A549 (cell line): ENCODE results near the gene ADAM12. TPM values are rescaled to one million over a fixed set of nuclear protein-coding genes. Genes with fewer than 3 reads are reported as not detected.

Experiments
- ATAC-seq, 2 experiments: fragments of 200-7000 bp in 1 of 2; fragments of >200 bp in 1 of 2; cut with Nextera tagmentation in 1 of 2; cut with Tn5 transposase in 1 of 2; 3 replicates each; pipeline versions ENCODE4 v1.8.0 to v1.9.1; 2018 to 2020; ENCODE audit warnings: mild to moderate bottlenecking in 1 of 2, moderate library complexity in 1 of 2
- CTCF ChIA-PET: fragments of 300-600 bp; sonication (Branson Sonifier 250); formaldehyde crosslinking; extraction: SDS; loops from one replicate; lab custom pipeline; 2021; ENCODE audit warnings: antibody characterized with exemption, inconsistent platforms; lab: Yijun Ruan, JAX
- POLR2A ChIA-PET: fragments of 350-600 bp; formaldehyde crosslinking; extraction: SDS; loops from one replicate; lab custom pipeline; 2021; ENCODE audit warnings: antibody characterized with exemption, inconsistent platforms; lab: Yijun Ruan, JAX
- DNase-seq, 2 experiments: peaks; one replicate each; pipeline versions ENCODE4 v3.0.0 to v3.0.0-alpha.2; 2011 to 2016; ENCODE audit warnings: low read depth in 1 of 2, low spot score in 1 of 2
- FAIRE-seq: peaks from 2 replicates; lab custom pipeline; 2011; peaks lifted over from hg19 to GRCh38; lab: Jason Lieb, UNC
- H3K27ac ChIP-seq, 2 experiments: fragments of >200 bp; sonication (Bioruptor Twin); formaldehyde crosslinking; 3 replicates each; pipeline ENCODE4 v1.5.1; 2016 to 2017
- H3K4me1 ChIP-seq: fragments of >200 bp; sonication (Bioruptor Twin); formaldehyde crosslinking; 3 replicates; pipeline ENCODE4 v1.6.1; 2016
- H3K4me2 ChIP-seq: fragments of >200 bp; sonication (Bioruptor Twin); formaldehyde crosslinking; 3 replicates; pipeline ENCODE4 v1.6.1; 2016
- H3K4me3 ChIP-seq: fragments of >200 bp; sonication (Bioruptor Twin); formaldehyde crosslinking; 3 replicates; pipeline ENCODE4 v1.5.1; 2016
- H3K9me3 ChIP-seq: fragments of >200 bp; sonication (Bioruptor Twin); formaldehyde crosslinking; 3 replicates; pipeline ENCODE4 v1.6.1; 2016
- BHLHE40 ChIP-seq: IDR thresholded peaks from 2 replicates; pipeline ENCODE4 v1.6.1; 2012; ENCODE audit warnings: low read depth, low read length, inconsistent platforms
- CEBPB ChIP-seq, 2 experiments: fragments of >200 bp in 1 of 2; sonication (Bioruptor Twin) in 1 of 2; formaldehyde crosslinking in 1 of 2; IDR thresholded peaks; 2 replicates each; pipeline ENCODE4 v1.6.1; 2012 to 2016
- CHD2 ChIP-seq: fragments of 150-350 bp; IDR thresholded peaks from 2 replicates; pipeline ENCODE4 v1.6.1; 2014; ENCODE audit warnings: low read length; ENCODE audit not compliant: partially characterized antibody
- EP300 ChIP-seq, 2 experiments: fragments of >200 bp; sonication (Bioruptor Twin); formaldehyde crosslinking; IDR thresholded peaks; 2 replicates in 1 of 2; 3 replicates in 1 of 2; pipeline ENCODE4 v1.6.1; 2016 to 2017
- FOSL2 ChIP-seq, 2 experiments: fragments of 450-650 bp in 1 of 2; fragments of >200 bp in 1 of 2; sonication (Bioruptor Twin) in 1 of 2; formaldehyde crosslinking; IDR thresholded peaks; 2 replicates each; pipeline versions ENCODE4 v1.5.0 to v1.6.1; 2016 to 2020; ENCODE audit warnings: mild to moderate bottlenecking in 1 of 2, moderate library complexity in 1 of 2
- FOXS1 ChIP-seq: fragments of 250-450 bp; sonication (Bioruptor Pico); IDR thresholded peaks from 2 replicates; pipeline ENCODE4 v1.5.0; 2020; ENCODE audit warnings: mild to moderate bottlenecking, moderate library complexity
- GATA3 ChIP-seq: IDR thresholded peaks from 2 replicates; pipeline ENCODE4 v1.6.1; 2012; ENCODE audit warnings: borderline replicate concordance
- HOXB5 ChIP-seq: fragments of 250-450 bp; sonication (Bioruptor Pico); IDR thresholded peaks from 2 replicates; pipeline ENCODE4 v1.5.0; 2020; ENCODE audit warnings: mild to moderate bottlenecking, moderate library complexity
- JUNB ChIP-seq: fragments of >200 bp; sonication (Bioruptor Twin); formaldehyde crosslinking; IDR thresholded peaks from 2 replicates; pipeline ENCODE4 v1.6.1; 2016
- MYC ChIP-seq: IDR thresholded peaks from 2 replicates; pipeline ENCODE4 v1.6.1; 2012; ENCODE audit warnings: mild to moderate bottlenecking, inconsistent platforms, low read length, improper control_type of control experiment, borderline replicate concordance
- RAD21 ChIP-seq, 2 experiments: fragments of >200 bp in 1 of 2; sonication (Bioruptor Twin) in 1 of 2; formaldehyde crosslinking in 1 of 2; IDR thresholded peaks in 1 of 2; conservative IDR thresholded peaks in 1 of 2; 2 replicates in 1 of 2; 3 replicates in 1 of 2; pipeline ENCODE4 v1.6.1; 2012 to 2018; ENCODE audit warnings: inconsistent platforms in 1 of 2
- RCOR1 ChIP-seq: fragments of 150-350 bp; IDR thresholded peaks from 2 replicates; pipeline ENCODE4 v1.6.1; 2014; ENCODE audit warnings: antibody characterized with exemption, low read length, low read depth
- SMC3 ChIP-seq: fragments of >200 bp; sonication (Bioruptor Twin); formaldehyde crosslinking; IDR thresholded peaks from 3 replicates; pipeline ENCODE4 v1.6.1; 2018; ENCODE audit warnings: inconsistent platforms
- ZFP36 ChIP-seq: fragments of 450-650 bp; IDR thresholded peaks from 2 replicates; pipeline ENCODE4 v1.6.1; 2014; ENCODE audit warnings: borderline replicate concordance; ENCODE audit not compliant: partially characterized antibody
- WGBS: methylation state at CpG from one replicate; pipeline ENCODE4 v1.1.6; 2017; ENCODE audit errors: missing lambda C conversion rate; 5-methylcytosine and 5-hydroxymethylcytosine counted together
- polyA plus RNA-seq, 4 experiments: library from polyadenylated mRNA; depleted of rRNA in 3 of 4; stranded (reverse); fragments of >200 nt; fragmentation: RNase III in 1 of 4; extraction: RNeasy Plus Mini Kit Qiagen cat#74134 plus additional on column Dnase treatment in 1 of 4; gene quantifications; 2 replicates in 3 of 4; 3 replicates in 1 of 4; pipeline ENCODE4 v1.2.3, GENCODE V29; 2011 to 2017
- TF ChIP-seq, protein P1 (sequence below): fragments of >200 bp; sonication (Bioruptor Twin); formaldehyde crosslinking; IDR thresholded peaks from 3 replicates; pipeline ENCODE4 v1.6.1; 2016
- TF ChIP-seq, protein P2 (sequence below): IDR thresholded peaks from 2 replicates; pipeline ENCODE4 v1.6.1; 2012
- TF ChIP-seq, protein P3 (sequence below): IDR thresholded peaks from 2 replicates; pipeline ENCODE4 v1.6.1; 2012
- TF ChIP-seq, protein P4 (sequence below): fragments of >200 bp; sonication (Bioruptor Twin); formaldehyde crosslinking; IDR thresholded peaks from 2 replicates; pipeline ENCODE4 v1.6.1; 2016

ADAM12 gene
- polyA plus RNA-seq, 2 of the 4 experiments (the other 2 are of a cell fraction) = 1.6 to 4.8 TPM

DNA sequence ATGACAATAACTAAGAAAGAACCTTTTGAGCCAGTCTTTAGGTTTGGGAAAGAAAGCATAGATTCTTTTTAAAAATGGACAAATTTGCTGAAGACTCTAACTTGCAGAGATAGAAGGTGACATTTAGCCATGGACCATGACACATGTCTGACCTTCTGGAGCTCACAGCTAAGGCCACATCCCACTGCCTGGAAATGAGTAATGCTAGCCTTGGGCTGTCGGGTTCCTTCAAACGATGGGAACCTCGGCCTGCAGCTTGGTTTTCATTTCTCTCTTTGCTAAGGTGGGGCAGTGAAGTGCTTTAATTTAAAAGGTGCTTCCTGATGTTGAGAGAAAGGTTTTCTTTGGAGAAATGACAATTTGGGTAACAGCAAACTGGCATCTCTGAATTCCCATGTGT, 268.7 kb downstream of the ADAM12 start:
- Histone ChIP-seq H3K9me3 (no peaks in the 10 kb centered on the region), H3K4me1 (peaks cover 34% of the 10 kb centered on the region), H3K27ac (peak overlapping the region; percentile 68 to 74; a peak in 5 of 6 replicates), H3K4me3 (no peak overlapping the region), H3K4me2 (peak overlapping the region; percentile 50)
- TF ChIP-seq FOSL2 (IDR thresholded peaks at IDR 0.05) (no peak), FOSL2 (CRISPR knock-in tag; IDR thresholded peaks at IDR 0.05) (0 out of 2 replicates have a peak, but pooled peaks have one; percentile 13), CHD2 (no peak), HOXB5 (CRISPR knock-in tag) (no peak), EP300 (IDR thresholded peaks at IDR 0.05) (peak in 1 of 2 experiments; percentile 16; a peak in 1 of 5 replicates)
- FAIRE-seq (no peak), DNase-seq (peak in 1 of 2 experiments; percentile 65), ATAC-seq (peak; percentile 61 to 74; a peak in 3 of 6 replicates)
- POLR2A ChIA-PET = no interaction called here
- CTCF ChIA-PET = interaction anchor here (1.0 to 1.6 kb wide), 2 partner anchors 11 to 57 kb away, joined by 3 to 4 read pairs; no protein-coding TSS in a partner anchor
- 14% methylated on average over 3 of the region's 3 CpGs for WGBS

DNA sequence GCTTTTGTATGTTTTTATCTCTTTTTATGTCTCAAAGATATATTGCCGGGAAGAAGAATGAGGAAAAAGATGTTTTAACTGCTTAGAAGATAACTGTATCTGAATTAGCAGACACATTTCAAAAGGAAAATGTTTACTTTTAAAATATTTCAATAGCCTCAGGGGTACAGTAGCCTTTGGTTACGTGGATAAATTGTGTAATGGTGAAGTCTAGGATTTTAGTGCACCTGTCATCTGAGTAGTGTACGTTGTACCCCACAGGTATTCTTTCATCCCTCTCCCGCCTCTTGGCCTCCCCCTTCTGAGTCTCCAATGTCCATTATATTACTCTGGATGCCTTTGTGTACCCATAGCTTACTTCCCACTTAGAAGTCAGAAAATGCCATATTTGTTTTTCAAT, 269.8 kb downstream of the ADAM12 start:
- no peak for FAIRE-seq
- Histone ChIP-seq H3K27ac (peak overlapping the region; percentile 68 to 74; a peak in 4 of 6 replicates), H3K4me2 (peak overlapping the region; percentile 50), H3K4me3 (no peak overlapping the region), H3K9me3 (no peaks in the 10 kb centered on the region), H3K4me1 (peaks cover 34% of the 10 kb centered on the region)
- DNase-seq = peak in 1 of 2 experiments; percentile 53
- WGBS = 23% methylated on average over 4 of the region's 4 CpGs
- TF ChIP-seq JUNB = peak; percentile 61
- TF ChIP-seq SMC3 = 0 out of 3 replicates have a peak, but pooled peaks have one; percentile 12
- TF ChIP-seq RAD21 (conservative IDR thresholded peaks at IDR 0.05 in 1 of 2, IDR thresholded peaks at IDR 0.05 in 1 of 2) = 0 out of 5 replicates have a peak, but pooled peaks of 1 of the 2 experiments have one; percentile 15
- TF ChIP-seq GATA3 = peak; percentile 55; the same call in 1 of the 2 replicates
- TF ChIP-seq, protein P1, sequence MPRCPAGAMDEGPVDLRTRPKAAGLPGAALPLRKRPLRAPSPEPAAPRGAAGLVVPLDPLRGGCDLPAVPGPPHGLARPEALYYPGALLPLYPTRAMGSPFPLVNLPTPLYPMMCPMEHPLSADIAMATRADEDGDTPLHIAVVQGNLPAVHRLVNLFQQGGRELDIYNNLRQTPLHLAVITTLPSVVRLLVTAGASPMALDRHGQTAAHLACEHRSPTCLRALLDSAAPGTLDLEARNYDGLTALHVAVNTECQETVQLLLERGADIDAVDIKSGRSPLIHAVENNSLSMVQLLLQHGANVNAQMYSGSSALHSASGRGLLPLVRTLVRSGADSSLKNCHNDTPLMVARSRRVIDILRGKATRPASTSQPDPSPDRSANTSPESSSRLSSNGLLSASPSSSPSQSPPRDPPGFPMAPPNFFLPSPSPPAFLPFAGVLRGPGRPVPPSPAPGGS = peak; percentile 52; the same call in 1 of the 3 replicates
- peak; percentile 30 to 35; a peak in 2 of 4 replicates for TF ChIP-seq CEBPB (IDR thresholded peaks at IDR 0.05)
- TF ChIP-seq EP300 (IDR thresholded peaks at IDR 0.05) = peak; percentile 82 to 86
- TF ChIP-seq, protein P2, sequence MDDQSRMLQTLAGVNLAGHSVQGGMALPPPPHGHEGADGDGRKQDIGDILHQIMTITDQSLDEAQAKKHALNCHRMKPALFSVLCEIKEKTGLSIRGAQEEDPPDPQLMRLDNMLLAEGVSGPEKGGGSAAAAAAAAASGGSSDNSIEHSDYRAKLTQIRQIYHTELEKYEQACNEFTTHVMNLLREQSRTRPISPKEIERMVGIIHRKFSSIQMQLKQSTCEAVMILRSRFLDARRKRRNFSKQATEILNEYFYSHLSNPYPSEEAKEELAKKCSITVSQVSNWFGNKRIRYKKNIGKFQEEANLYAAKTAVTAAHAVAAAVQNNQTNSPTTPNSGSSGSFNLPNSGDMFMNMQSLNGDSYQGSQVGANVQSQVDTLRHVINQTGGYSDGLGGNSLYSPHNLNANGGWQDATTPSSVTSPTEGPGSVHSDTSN = no peak
- no peak for TF ChIP-seq MYC
- TF ChIP-seq, protein P3, sequence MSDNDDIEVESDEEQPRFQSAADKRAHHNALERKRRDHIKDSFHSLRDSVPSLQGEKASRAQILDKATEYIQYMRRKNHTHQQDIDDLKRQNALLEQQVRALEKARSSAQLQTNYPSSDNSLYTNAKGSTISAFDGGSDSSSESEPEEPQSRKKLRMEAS = no peak
- no peak; a peak in 2 of 6 replicates for ATAC-seq
- CTCF ChIA-PET = interaction anchor here (1.0 to 1.6 kb wide), 2 partner anchors 10 to 56 kb away, joined by 3 to 4 read pairs; no protein-coding TSS in a partner anchor
- POLR2A ChIA-PET = no interaction called here

DNA sequence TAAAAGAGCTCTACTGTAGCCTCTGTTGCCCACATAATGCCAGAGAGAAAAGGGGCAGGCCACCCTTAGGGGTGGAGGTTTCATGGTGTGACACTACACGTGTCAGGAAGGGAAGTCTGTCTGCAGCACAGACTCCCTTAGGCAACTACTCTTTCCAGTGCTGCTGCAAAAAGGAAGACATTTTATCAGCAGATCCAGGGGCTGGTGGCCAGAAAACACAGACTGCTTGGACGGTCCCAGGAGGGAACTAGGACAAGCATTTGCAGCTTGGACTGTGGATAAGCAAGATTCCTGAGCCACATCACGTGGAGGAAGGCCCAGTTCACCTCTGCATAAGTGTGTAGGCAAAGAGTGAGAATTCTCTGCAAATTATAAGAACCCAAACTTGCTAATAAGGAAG, 271.1 kb downstream of the ADAM12 start:
- peak overlapping the region; percentile 9 to 66; a peak in 5 of 6 replicates for H3K27ac ChIP-seq
- CTCF ChIA-PET = interaction anchor here (0.6 to 1.2 kb wide), 3 partner anchors 14 to 313 kb away, joined by 3 to 4 read pairs (median 3); no protein-coding TSS in a partner anchor
- TF ChIP-seq RCOR1 (no peak), BHLHE40 (no peak), HOXB5 (CRISPR knock-in tag) (no peak), SMC3 (no peak), ZFP36 (no peak), FOXS1 (no peak)
- TF ChIP-seq, protein P4, sequence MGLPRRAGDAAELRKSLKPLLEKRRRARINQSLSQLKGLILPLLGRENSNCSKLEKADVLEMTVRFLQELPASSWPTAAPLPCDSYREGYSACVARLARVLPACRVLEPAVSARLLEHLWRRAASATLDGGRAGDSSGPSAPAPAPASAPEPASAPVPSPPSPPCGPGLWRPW = no peak
- peaks cover 34% of the 10 kb centered on the region for H3K4me1 ChIP-seq
- POLR2A ChIA-PET = no interaction called here
- ATAC-seq (no peak), FAIRE-seq (no peak), DNase-seq (no peak)
- H3K9me3 ChIP-seq = no peaks in the 10 kb centered on the region
- H3K4me3 ChIP-seq = no peak overlapping the region
- WGBS = 60% methylated on average over 3 of the region's 3 CpGs
- no peak overlapping the region for H3K4me2 ChIP-seq
